ENCODE data around the gene LPAR3.

The LPAR3 gene

GRCh38 chr1:84876353-84876752, 16.7 kb downstream of the LPAR3 start:
- H3K4me1 ChIP-seq (ENCODE audit: control insufficient read depth, insufficient read depth, low read length, unreplicated experiment), result no peaks in the 10 kb centered on the region
- H2AFZ ChIP-seq (ENCODE audit: low read length, unreplicated experiment), result no peak overlapping the region
- H3K27me3 ChIP-seq (ENCODE audit: insufficient read depth, low read length), result peaks cover 8% of the 10 kb centered on the region; the same call in 1 of the 2 replicates
- H3K27ac ChIP-seq (ENCODE audit: low read depth, low read length), result no peak overlapping the region
- no peaks in the 10 kb centered on the region for H3K79me2 ChIP-seq (ENCODE audit: control insufficient read depth, insufficient read depth, low read length, unreplicated experiment)
- H3K36me3 ChIP-seq (ENCODE audit: insufficient read depth, low read length), result no peaks in the 10 kb centered on the region
- H3K4me3 ChIP-seq (ENCODE audit: low read depth, low read length), result no peak overlapping the region

DNA sequence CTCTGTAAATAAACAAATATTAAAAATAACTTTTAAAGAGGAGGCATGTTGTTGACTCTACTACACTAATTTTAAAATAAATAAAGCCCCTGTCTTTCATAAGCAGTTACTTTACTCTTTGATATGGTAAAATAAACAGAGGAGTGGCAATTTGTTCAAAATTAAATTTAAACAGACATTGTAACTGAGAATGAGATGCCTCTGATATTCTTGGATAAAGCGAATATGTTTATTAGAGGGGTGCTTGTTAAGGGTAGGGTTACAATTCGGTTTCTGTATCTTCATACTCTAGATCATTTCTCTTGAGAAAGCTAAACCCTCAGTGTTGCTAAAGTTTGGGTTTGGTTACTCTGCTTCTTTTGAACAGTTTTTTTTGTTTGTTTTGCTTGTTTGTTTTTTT, 19.6 kb downstream of the LPAR3 start:
- Histone ChIP-seq H3K27ac (ENCODE audit: low read depth, low read length) (no peak overlapping the region), H3K4me3 (ENCODE audit: low read depth, low read length) (no peak overlapping the region), H3K27me3 (ENCODE audit: insufficient read depth, low read length) (peaks cover 8% of the 10 kb centered on the region; the same call in 1 of the 2 replicates), H2AFZ (ENCODE audit: low read length, unreplicated experiment) (no peak overlapping the region), H3K36me3 (ENCODE audit: insufficient read depth, low read length) (no peaks in the 10 kb centered on the region), H3K79me2 (ENCODE audit: control insufficient read depth, insufficient read depth, low read length, unreplicated experiment) (no peaks in the 10 kb centered on the region), H3K4me1 (ENCODE audit: control insufficient read depth, insufficient read depth, low read length, unreplicated experiment) (no peaks in the 10 kb centered on the region)

DNA sequence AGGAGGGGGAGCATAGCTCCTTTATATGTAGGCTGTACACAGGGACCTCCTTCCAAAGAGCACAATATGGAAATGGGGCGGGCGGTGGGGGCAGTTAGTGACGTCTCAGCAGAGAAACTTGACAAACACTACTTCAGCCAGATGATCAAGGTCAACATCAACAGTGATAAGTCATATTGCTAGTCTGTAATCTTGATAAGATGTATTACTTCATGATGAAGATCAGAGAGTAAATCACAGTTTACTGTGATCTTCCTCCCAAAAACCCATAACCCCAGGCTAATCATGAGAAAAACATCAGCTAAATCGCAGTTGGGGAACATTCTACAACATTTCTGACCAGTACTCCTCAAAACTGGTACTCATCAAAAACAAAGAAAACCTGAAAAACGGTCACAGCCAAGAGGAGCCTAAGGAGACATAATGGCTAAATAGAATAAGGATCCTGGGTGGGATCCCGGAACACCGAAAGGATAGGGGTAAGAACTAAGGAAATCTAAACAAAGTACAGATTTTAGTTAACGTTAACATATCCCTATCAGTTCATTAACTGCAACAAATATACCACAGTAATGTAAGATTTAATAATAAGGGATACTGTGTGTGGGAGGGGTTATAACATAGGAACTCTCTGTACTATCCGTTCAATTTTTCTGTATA, 20.2 kb downstream of the LPAR3 start:
- Histone ChIP-seq H2AFZ (ENCODE audit: low read length, unreplicated experiment) (no peak overlapping the region), H3K4me1 (ENCODE audit: control insufficient read depth, insufficient read depth, low read length, unreplicated experiment) (no peaks in the 10 kb centered on the region), H3K36me3 (ENCODE audit: insufficient read depth, low read length) (no peaks in the 10 kb centered on the region)

GRCh38 chr1:84871181-84871580, 21.8 kb downstream of the LPAR3 start:
- Histone ChIP-seq H3K36me3 (ENCODE audit: insufficient read depth, low read length) (no peaks in the 10 kb centered on the region), H3K27ac (ENCODE audit: low read depth, low read length) (no peak overlapping the region), H3K4me1 (ENCODE audit: control insufficient read depth, insufficient read depth, low read length, unreplicated experiment) (no peaks in the 10 kb centered on the region), H2AFZ (ENCODE audit: low read length, unreplicated experiment) (no peak overlapping the region), H3K27me3 (ENCODE audit: insufficient read depth, low read length) (peaks cover 6% of the 10 kb centered on the region; the same call in 1 of the 2 replicates), H3K79me2 (ENCODE audit: control insufficient read depth, insufficient read depth, low read length, unreplicated experiment) (no peaks in the 10 kb centered on the region), H3K4me3 (ENCODE audit: low read depth, low read length) (no peak overlapping the region)

More for the DNA sequence above, 20.2 kb downstream of the LPAR3 start:
- Histone ChIP-seq H3K79me2 (ENCODE audit: control insufficient read depth, insufficient read depth, low read length, unreplicated experiment) (no peaks in the 10 kb centered on the region), H3K27ac (ENCODE audit: low read depth, low read length) (no peak overlapping the region), H3K27me3 (ENCODE audit: insufficient read depth, low read length) (peaks cover 8% of the 10 kb centered on the region; the same call in 1 of the 2 replicates), H3K4me3 (ENCODE audit: low read depth, low read length) (no peak overlapping the region)

DNA sequence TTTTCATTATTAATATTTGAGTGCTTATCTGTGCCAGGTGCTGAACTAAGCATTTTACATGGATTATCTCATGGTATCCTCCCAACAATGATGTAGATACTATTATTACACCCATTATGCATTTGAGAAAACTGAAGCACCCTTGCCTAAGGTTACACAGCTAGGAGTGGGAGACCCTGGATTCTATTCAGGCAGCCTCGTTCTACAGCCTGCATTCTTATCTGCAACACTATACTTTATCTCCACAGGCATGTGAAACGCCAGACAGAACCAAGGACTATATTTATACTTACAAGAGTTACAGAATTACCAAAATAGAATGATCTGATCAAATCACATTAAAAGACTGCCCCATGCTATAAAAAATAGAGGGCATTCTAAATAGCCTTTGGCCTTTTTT, 22.4 kb downstream of the LPAR3 start:
- Histone ChIP-seq H2AFZ (ENCODE audit: low read length, unreplicated experiment) (no peak overlapping the region), H3K79me2 (ENCODE audit: control insufficient read depth, insufficient read depth, low read length, unreplicated experiment) (no peaks in the 10 kb centered on the region), H3K36me3 (ENCODE audit: insufficient read depth, low read length) (no peaks in the 10 kb centered on the region), H3K4me3 (ENCODE audit: low read depth, low read length) (no peak overlapping the region), H3K27ac (ENCODE audit: low read depth, low read length) (no peak overlapping the region), H3K4me1 (ENCODE audit: control insufficient read depth, insufficient read depth, low read length, unreplicated experiment) (no peaks in the 10 kb centered on the region), H3K27me3 (ENCODE audit: insufficient read depth, low read length) (peaks cover 3% of the 10 kb centered on the region; the same call in 1 of the 2 replicates)

GRCh38 chr1:84869720-84870119, 23.3 kb downstream of the LPAR3 start:
- no peak overlapping the region for H3K27ac ChIP-seq (ENCODE audit: low read depth, low read length)
- H2AFZ ChIP-seq (ENCODE audit: low read length, unreplicated experiment), result no peak overlapping the region
- H3K36me3 ChIP-seq (ENCODE audit: insufficient read depth, low read length), result no peaks in the 10 kb centered on the region
- H3K27me3 ChIP-seq (ENCODE audit: insufficient read depth, low read length), result peaks cover 3% of the 10 kb centered on the region; the same call in 1 of the 2 replicates
- H3K4me1 ChIP-seq (ENCODE audit: control insufficient read depth, insufficient read depth, low read length, unreplicated experiment), result no peaks in the 10 kb centered on the region
- no peaks in the 10 kb centered on the region for H3K79me2 ChIP-seq (ENCODE audit: control insufficient read depth, insufficient read depth, low read length, unreplicated experiment)
- H3K4me3 ChIP-seq (ENCODE audit: low read depth, low read length), result no peak overlapping the region

DNA sequence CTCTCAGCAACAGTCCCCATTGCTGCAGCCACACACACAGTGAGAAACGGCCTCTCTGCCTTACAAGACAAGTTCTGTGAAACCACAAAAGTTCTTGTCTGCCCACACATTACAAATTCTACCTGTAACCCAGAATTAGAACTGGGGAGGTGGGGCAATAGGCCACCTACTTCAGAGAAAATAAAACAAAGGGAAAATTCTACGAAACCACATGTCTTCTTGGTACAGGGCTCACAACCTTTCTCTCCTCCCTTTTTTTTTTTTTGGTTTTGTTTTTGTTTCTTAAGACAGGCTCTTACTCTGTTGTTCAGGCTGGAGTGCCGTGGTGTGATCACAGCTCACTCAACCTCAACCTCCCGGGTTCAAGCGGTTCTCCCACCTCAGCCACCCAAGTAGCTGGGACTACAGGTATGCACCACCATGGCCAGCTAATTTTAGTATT, 30.2 kb downstream of the LPAR3 start:
- no peaks in the 10 kb centered on the region for H3K4me1 ChIP-seq (ENCODE audit: control insufficient read depth, insufficient read depth, low read length, unreplicated experiment)
- no peaks in the 10 kb centered on the region for H3K36me3 ChIP-seq (ENCODE audit: insufficient read depth, low read length)
- no peak overlapping the region for H3K27ac ChIP-seq (ENCODE audit: low read depth, low read length)
- no peak overlapping the region for H3K4me3 ChIP-seq (ENCODE audit: low read depth, low read length)
- no peaks in the 10 kb centered on the region for H3K79me2 ChIP-seq (ENCODE audit: control insufficient read depth, insufficient read depth, low read length, unreplicated experiment)
- no peak overlapping the region for H2AFZ ChIP-seq (ENCODE audit: low read length, unreplicated experiment)
- H3K27me3 ChIP-seq (ENCODE audit: insufficient read depth, low read length), result no peaks in the 10 kb centered on the region

DNA sequence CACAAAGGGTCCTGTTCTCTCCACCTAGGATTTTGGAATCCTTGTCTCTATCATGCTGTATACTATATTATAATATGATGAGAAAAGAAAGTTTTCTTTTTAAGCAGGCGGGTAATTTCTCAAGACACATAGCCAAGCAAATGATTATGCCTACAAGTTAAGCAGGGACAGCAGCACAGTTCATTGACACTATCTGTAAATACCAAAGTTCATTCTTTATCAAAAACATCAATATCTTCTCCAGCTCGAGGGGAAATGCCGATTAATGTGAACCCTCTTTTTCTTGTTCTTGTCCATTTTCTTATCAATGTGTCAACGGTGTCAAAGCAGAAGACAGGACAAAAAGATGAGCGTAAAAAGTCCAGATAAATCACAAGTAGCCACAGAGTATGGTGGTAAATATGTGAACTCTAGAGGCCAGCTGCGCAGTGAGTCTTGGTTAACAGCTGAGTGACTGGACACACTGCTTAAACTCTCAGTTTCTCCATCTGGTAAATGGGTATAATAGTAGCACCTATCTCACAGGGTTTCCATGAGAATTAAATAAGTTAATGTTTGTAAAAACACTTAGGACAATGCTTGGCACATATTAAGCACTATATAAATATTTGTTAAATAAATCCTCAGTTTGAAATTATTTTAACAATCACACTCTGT, 30.9 kb downstream of the LPAR3 start:
- Histone ChIP-seq H3K4me1 (ENCODE audit: control insufficient read depth, insufficient read depth, low read length, unreplicated experiment) (no peaks in the 10 kb centered on the region), H3K36me3 (ENCODE audit: insufficient read depth, low read length) (no peaks in the 10 kb centered on the region), H3K27ac (ENCODE audit: low read depth, low read length) (no peak overlapping the region), H2AFZ (ENCODE audit: low read length, unreplicated experiment) (no peak overlapping the region), H3K27me3 (ENCODE audit: insufficient read depth, low read length) (no peaks in the 10 kb centered on the region), H3K4me3 (ENCODE audit: low read depth, low read length) (no peak overlapping the region), H3K79me2 (ENCODE audit: control insufficient read depth, insufficient read depth, low read length, unreplicated experiment) (no peaks in the 10 kb centered on the region)

- Histone ChIP-seq H3K4me3 (ENCODE audit: low read depth, low read length) (no peak overlapping the region), H3K79me2 (ENCODE audit: control insufficient read depth, insufficient read depth, low read length, unreplicated experiment) (no peaks in the 10 kb centered on the region), H3K36me3 (ENCODE audit: insufficient read depth, low read length) (no peaks in the 10 kb centered on the region), H2AFZ (ENCODE audit: low read length, unreplicated experiment) (no peak overlapping the region), H3K27me3 (ENCODE audit: insufficient read depth, low read length) (no peaks in the 10 kb centered on the region), H3K4me1 (ENCODE audit: control insufficient read depth, insufficient read depth, low read length, unreplicated experiment) (no peaks in the 10 kb centered on the region), H3K27ac (ENCODE audit: low read depth, low read length) (no peak overlapping the region)
Observed at GRCh38 chr1:84861516-84861915, 31.5 kb downstream of the LPAR3 start.

DNA sequence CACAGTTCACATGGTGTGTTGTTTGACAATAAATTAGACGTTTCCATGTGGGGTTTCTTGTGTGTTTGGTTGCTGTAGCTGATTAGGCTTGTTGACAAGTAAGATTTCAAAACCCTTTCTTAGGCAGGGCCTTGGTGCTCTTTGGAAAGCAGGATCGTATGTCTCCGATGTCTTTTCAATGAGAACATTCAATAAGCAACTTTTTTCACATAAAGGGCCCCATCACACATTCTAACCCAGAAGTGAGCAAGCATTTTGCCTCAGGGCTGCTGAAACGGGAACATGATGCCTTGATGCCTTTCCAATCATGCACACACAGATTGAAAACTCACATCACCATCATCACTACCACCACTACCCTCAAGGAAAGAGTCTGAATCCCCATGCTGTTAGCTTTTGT, 33.1 kb downstream of the LPAR3 start:
- no peak overlapping the region for H3K27ac ChIP-seq (ENCODE audit: low read depth, low read length)
- no peak overlapping the region for H2AFZ ChIP-seq (ENCODE audit: low read length, unreplicated experiment)
- H3K36me3 ChIP-seq (ENCODE audit: insufficient read depth, low read length), result no peaks in the 10 kb centered on the region
- no peaks in the 10 kb centered on the region for H3K79me2 ChIP-seq (ENCODE audit: control insufficient read depth, insufficient read depth, low read length, unreplicated experiment)
- no peaks in the 10 kb centered on the region for H3K27me3 ChIP-seq (ENCODE audit: insufficient read depth, low read length)
- no peak overlapping the region for H3K4me3 ChIP-seq (ENCODE audit: low read depth, low read length)
- H3K4me1 ChIP-seq (ENCODE audit: control insufficient read depth, insufficient read depth, low read length, unreplicated experiment), result peaks cover 9% of the 10 kb centered on the region

DNA sequence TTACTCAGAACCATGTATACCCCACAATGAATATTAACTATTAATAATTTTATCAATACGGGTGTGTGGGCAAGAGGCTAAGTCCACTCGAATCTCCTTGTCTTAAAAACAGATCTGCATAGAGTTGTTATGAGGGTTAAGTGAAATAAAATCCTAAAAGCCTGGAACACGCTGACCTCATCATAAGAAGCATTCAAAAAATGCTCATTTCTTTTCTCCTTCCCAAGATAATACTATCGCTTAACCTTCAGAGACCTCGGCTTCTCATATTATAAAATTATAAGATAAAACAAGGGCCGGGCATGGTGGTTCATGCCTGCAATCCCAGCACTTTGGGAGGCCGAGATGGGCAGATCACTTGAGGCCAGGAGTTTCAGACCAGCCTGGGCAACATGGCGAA, 35.1 kb downstream of the LPAR3 start:
- no peaks in the 10 kb centered on the region for H3K79me2 ChIP-seq (ENCODE audit: control insufficient read depth, insufficient read depth, low read length, unreplicated experiment)

More for the DNA sequence above, 35.1 kb downstream of the LPAR3 start:
- peaks cover 21% of the 10 kb centered on the region for H3K4me1 ChIP-seq (ENCODE audit: control insufficient read depth, insufficient read depth, low read length, unreplicated experiment)
- no peaks in the 10 kb centered on the region for H3K27me3 ChIP-seq (ENCODE audit: insufficient read depth, low read length)
- H2AFZ ChIP-seq (ENCODE audit: low read length, unreplicated experiment), result no peak overlapping the region
- H3K4me3 ChIP-seq (ENCODE audit: low read depth, low read length), result no peak overlapping the region
- H3K36me3 ChIP-seq (ENCODE audit: insufficient read depth, low read length), result no peaks in the 10 kb centered on the region
- no peak overlapping the region for H3K27ac ChIP-seq (ENCODE audit: low read depth, low read length)

All from ACC112 (cell line).